ENCODE measurements around the gene PCDHGA1. TPM values are rescaled to one million over a fixed set of nuclear protein-coding genes. Genes with fewer than 3 reads are reported as not detected.

PCDHGA1 gene
- total RNA-seq, 1 donor from 2014 or later: 0.15 TPM

DNA sequence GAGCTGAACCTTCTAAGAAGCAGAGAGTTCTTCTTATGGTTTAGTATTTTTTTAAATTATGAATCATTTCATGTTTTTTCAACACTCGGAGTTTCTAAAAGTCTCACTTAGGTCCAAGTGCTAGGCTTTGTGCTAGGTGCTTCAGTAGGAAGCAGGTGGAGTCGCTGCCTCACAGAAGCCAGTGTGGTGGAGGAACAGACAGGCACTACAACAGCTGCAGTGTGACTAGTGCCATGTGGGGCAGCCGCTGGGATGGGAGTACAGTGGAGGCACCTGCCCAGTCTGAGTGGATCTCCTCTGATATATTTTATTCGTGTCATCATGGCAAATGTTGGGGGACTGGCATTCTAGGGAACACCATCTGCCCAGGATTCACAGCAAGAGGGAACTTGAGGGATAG lies 173.9 kb downstream of the PCDHGA1 start:
- Mint-ChIP-seq H3K4me1 (ENCODE audit: low read depth) (peaks cover 41% of the 10 kb centered on the region), H3K9me3 (ENCODE audit: low read depth) (no peaks in the 10 kb centered on the region), H3K27ac (ENCODE audit: unreplicated experiment) (peak overlapping the region; percentile 32), H3K36me3 (ENCODE audit: low read depth) (peaks cover 8% of the 10 kb centered on the region), H3K4me3 (ENCODE audit: unreplicated experiment) (no peak overlapping the region), H3K27me3 (ENCODE audit: low read depth) (no peaks in the 10 kb centered on the region)
- TF ChIP-seq, protein P1, sequence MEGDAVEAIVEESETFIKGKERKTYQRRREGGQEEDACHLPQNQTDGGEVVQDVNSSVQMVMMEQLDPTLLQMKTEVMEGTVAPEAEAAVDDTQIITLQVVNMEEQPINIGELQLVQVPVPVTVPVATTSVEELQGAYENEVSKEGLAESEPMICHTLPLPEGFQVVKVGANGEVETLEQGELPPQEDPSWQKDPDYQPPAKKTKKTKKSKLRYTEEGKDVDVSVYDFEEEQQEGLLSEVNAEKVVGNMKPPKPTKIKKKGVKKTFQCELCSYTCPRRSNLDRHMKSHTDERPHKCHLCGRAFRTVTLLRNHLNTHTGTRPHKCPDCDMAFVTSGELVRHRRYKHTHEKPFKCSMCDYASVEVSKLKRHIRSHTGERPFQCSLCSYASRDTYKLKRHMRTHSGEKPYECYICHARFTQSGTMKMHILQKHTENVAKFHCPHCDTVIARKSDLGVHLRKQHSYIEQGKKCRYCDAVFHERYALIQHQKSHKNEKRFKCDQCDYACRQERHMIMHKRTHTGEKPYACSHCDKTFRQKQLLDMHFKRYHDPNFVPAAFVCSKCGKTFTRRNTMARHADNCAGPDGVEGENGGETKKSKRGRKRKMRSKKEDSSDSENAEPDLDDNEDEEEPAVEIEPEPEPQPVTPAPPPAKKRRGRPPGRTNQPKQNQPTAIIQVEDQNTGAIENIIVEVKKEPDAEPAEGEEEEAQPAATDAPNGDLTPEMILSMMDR (IDR thresholded peaks at IDR 0.05): no peak
- DNase-seq (ENCODE audit: low spot score): no peak

DNA sequence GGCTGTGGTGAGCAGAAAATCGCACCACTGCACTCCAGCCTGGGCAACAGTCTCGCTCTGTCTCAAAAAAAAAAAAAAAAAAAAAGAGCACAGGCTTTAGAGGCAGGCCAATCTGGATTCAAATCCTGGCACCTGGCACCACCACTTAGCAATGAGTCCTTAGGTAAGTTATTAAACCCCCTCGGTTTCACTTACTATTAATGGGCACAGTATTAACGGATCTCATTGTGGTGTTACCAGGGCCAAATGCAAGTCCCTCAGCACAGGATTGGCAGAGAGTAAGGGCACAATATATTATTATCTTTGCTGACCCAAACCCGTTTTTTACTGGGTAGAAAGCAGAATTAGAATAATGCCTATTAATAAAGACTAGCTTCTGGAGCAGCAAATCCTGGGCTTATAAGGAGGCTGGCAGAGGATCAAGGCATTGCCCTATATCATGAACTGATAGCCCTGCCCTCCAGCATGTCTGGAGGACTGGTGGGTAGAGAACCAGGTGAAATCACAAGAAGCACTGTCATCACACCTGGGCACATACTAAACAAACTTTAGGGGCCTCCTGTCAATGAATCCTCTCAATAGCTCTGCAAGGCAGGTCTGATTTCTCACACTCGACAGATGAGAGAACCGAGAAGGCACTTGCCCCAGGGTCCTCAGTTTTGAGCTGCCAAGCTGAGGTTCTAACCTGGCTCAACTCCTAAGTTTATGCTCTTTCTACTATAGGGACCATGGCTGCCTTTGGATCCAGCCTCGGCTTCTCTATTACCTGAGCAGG lies 176.3 kb downstream of the PCDHGA1 start:
- TF ChIP-seq, protein P1 (IDR thresholded peaks at IDR 0.05): no peak
- H3K4me1 Mint-ChIP-seq (ENCODE audit: low read depth): peaks cover 55% of the 10 kb centered on the region
- peaks cover 11% of the 10 kb centered on the region for H3K36me3 Mint-ChIP-seq (ENCODE audit: low read depth)
- DNase-seq (ENCODE audit: low spot score): no peak
- no peaks in the 10 kb centered on the region for H3K27me3 Mint-ChIP-seq (ENCODE audit: low read depth)
- H3K9me3 Mint-ChIP-seq (ENCODE audit: low read depth): no peaks in the 10 kb centered on the region
- H3K4me3 Mint-ChIP-seq (ENCODE audit: unreplicated experiment): no peak overlapping the region
- peak overlapping the region; percentile 100 for H3K27ac Mint-ChIP-seq (ENCODE audit: unreplicated experiment)

DNA sequence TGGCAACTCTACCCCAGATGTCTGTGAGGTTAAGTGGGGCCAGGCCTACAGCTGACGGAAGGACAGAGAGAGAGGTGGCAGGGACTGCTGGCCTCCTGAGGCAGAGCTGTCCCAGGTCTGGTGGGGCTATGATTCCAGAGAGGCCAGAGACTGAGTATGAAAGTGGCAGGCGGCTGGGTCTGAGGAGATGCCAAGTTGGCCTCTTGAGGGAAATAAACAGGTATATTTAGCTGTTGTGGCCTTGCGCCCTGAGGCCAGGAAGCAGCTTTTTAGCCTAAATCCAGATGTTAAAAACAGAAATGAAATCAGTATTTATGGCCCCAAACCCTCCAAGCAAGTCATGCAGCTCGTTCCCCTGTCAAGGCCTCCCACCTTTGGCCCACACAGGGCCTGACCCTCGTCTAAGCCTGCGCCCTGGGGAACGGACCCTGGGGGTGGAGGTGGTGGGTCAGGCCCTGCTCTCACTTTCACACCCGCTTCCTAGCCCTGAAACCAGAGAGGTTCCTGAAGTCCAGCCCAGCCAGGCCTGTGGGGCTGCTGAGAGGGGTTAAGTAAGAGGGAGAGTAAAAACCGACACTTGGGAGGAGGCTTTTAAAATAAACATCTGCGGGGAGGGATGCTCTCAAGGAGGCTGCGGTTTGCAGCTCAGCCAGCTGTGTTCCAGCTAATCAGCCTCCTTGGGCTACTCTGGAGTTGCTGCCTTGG lies 177.2 kb downstream of the PCDHGA1 start:
- no peaks in the 10 kb centered on the region for H3K27me3 Mint-ChIP-seq (ENCODE audit: low read depth)
- H3K4me3 Mint-ChIP-seq (ENCODE audit: unreplicated experiment): peak overlapping the region; percentile 48
- H3K27ac Mint-ChIP-seq (ENCODE audit: unreplicated experiment): peak overlapping the region; percentile 100
- H3K4me1 Mint-ChIP-seq (ENCODE audit: low read depth): peaks cover 59% of the 10 kb centered on the region
- TF ChIP-seq, protein P1 (IDR thresholded peaks at IDR 0.05): no peak
- H3K9me3 Mint-ChIP-seq (ENCODE audit: low read depth): no peaks in the 10 kb centered on the region
- no peak for DNase-seq (ENCODE audit: low spot score)
- H3K36me3 Mint-ChIP-seq (ENCODE audit: low read depth): peaks cover 9% of the 10 kb centered on the region

DNA sequence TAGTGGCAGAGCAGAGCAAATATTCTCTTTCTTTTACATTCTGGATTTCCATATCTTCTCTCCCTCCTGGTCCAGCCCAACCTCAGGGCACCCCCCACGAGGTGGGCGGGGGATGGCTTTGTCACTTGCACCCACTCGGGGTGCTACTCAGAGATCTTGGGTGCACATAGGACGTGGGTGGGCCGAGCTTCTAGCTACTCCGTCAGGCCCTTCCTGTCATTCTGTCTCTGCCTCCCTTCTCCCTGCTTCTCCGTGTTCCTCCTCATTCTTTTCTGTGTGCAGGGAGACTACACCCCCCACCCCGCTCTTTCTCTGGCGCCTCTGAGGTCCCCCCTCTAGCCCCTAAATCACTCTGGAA lies 178.1 kb downstream of the PCDHGA1 start:
- Mint-ChIP-seq H3K4me1 (ENCODE audit: low read depth) (peaks cover 67% of the 10 kb centered on the region), H3K27ac (ENCODE audit: unreplicated experiment) (peak overlapping the region; percentile 100), H3K27me3 (ENCODE audit: low read depth) (no peaks in the 10 kb centered on the region), H3K9me3 (ENCODE audit: low read depth) (no peaks in the 10 kb centered on the region), H3K36me3 (ENCODE audit: low read depth) (peaks cover 9% of the 10 kb centered on the region), H3K4me3 (ENCODE audit: unreplicated experiment) (peak overlapping the region; percentile 65)
- TF ChIP-seq, protein P1 (IDR thresholded peaks at IDR 0.05): no peak
- DNase-seq (ENCODE audit: low spot score): no peak

DNA sequence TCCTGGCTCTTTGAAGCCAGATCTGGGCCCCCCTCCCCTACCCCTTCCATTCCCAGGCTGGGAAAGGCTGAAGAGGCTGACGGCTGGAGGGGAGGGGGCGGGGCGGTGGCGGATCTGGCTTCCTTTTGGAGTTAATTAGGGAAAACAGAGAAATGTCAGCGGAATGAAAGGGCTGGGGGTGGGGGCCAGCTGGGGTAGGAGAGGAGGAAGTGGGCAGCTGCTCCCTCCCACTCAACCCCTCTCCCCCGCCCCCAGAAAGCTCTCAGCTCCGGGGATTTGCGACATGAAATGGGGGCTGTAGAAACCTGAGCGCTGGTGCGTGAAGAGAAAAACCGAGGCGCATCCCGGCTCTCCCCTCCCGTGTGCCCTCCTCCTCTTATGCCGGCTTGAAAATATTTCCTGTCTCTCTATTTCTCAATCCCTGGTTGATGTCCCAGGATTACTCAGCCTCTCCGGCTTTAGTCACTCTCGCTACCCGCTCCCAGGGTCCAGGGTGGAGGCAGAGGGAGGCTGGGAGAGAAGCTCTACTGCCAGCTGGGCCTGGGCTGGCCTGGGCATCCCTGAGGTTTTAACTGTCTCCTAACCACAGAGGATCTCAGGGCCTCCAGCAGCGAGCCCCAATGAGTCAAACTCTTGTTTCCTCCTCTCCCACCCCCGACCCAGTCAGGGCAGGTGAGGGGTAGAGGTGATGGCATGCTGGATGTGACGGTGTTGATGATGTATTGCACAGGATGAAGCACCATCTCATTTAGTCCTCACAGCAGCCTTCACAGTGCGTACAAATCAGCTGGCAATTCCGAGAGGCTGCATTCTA lies 178.7 kb downstream of the PCDHGA1 start:
- no peaks in the 10 kb centered on the region for H3K27me3 Mint-ChIP-seq (ENCODE audit: low read depth)
- TF ChIP-seq, protein P1 (IDR thresholded peaks at IDR 0.05): no peak
- peaks cover 68% of the 10 kb centered on the region for H3K4me1 Mint-ChIP-seq (ENCODE audit: low read depth)
- peaks cover 6% of the 10 kb centered on the region for H3K36me3 Mint-ChIP-seq (ENCODE audit: low read depth)
- H3K4me3 Mint-ChIP-seq (ENCODE audit: unreplicated experiment): peak overlapping the region; percentile 65
- no peak for DNase-seq (ENCODE audit: low spot score)
- H3K9me3 Mint-ChIP-seq (ENCODE audit: low read depth): no peaks in the 10 kb centered on the region
- peak overlapping the region; percentile 100 for H3K27ac Mint-ChIP-seq (ENCODE audit: unreplicated experiment)
